Activated CD8-positive, alpha-beta memory T cell treated with anti-CD3 and anti-CD28 coated beads for 1 hour (primary cell): ENCODE measurements around the gene RIPOR2.

Source experiments
- DNase-seq, 2 donors: peaks; one replicate each; pipeline ENCODE4 v3.0.0-alpha.2; 2020; ENCODE audit warnings: low read depth in 1 of 2; ENCODE audit errors: extremely low read depth in 1 of 2

RIPOR2 gene

DNA sequence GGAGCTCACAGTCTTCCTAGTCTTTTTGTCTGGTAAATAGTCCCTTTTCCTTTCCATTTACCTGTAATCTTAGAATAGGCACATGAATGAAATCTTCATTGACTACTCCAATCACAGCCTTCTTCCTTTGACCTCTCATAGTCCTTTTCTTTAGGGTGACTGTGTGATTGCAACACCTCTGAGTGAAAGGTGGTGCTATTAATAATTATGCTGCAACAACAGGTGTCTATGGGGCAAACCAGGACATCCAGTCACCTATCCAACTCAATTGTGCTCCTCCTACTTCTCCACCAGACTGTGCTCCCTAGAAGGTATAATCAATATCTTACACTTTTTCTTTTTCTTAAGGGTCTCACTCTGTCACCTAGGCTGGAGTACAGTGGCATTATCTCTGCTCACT, 29.4 kb downstream of the RIPOR2 start:
- no peak for DNase-seq

DNA sequence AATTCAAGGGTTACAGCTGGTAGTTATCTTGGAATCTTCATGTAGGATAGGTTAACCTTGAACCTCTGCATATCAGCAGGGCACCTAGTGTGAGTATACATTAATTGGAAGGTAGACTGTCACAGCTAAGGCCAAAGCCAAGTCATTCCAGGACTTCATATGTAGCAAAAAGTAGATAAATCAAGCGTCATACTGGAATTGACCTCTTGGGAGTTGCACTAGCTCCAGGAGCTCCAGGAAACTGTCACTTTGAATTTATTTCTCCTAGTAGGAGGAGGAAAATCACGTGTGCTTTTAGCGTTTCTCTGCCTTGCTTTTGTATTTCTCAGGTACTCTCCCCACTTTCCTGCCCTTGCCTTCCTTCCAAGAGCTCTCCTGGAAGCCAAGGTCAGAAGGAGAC, 30.3 kb downstream of the RIPOR2 start:
- no peak for DNase-seq

DNA sequence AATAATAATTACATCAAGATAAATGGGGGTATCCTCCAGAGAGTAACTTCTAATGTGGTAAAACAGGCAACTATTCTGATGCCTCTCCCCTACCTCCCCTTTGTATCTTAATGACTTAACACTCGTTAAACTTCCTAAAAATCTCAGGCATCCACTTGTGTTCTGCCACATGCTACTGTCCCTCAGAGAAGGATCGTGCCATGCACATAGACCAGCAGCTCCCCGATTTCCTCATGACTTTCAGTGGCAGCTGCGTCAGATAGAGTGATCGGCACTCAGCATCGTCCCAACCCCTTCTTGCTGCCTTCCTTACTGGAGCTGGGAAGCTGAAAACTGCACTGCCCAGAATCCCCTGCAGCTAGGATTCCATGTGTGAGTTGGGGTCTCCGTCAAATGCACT, 32.1 kb downstream of the RIPOR2 start:
- no peak for DNase-seq

DNA sequence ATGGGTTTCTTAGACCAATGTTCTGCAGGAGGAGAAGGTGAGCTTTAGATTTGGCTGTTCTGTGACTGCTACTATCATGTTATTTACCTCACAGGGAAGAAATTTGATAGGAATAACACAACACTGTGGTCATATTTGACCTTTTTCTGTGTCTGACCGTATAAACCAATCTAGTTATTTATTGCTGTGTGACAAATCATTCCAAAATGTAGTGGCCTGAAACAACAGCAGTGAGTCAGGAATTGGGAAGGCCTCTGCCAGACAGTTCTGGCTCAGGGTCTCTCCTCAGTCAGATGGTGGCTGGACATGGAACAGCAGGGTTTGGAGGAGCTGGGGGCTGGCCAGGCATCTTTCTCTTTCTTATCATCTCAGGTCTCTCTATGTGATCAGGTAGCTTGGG, 33.0 kb downstream of the RIPOR2 start:
- DNase-seq: no peak

DNA sequence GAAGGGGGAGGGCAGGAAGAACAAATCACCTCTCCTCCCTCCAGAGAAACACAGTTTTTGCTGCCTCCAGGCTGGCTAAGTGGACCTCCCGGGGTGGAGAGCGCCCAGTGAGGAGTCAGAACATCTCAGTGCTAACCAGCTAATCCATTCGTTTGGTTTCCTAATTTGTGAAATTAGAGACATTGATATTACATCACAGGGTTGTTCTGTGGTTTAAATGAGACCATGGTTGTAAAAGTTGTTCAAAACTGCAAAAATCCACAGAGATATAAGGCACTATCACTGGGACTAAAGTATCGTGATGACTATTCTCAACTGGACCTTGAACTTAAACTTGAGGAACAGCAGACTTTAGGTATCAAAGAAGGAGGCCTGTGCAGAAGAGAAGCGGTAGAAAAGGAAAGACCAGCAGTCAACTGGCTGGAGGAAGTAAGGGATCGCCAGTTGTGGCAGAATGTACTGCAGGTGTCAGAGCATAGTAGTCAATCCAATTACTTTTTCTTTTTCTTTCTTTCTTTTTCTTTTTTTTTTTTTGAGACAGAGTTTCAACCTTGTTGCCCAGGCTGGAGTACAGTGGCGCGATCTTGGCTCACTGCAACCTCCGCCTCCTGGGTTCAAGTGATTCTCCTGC, 33.9 kb downstream of the RIPOR2 start:
- no peak for DNase-seq

DNA sequence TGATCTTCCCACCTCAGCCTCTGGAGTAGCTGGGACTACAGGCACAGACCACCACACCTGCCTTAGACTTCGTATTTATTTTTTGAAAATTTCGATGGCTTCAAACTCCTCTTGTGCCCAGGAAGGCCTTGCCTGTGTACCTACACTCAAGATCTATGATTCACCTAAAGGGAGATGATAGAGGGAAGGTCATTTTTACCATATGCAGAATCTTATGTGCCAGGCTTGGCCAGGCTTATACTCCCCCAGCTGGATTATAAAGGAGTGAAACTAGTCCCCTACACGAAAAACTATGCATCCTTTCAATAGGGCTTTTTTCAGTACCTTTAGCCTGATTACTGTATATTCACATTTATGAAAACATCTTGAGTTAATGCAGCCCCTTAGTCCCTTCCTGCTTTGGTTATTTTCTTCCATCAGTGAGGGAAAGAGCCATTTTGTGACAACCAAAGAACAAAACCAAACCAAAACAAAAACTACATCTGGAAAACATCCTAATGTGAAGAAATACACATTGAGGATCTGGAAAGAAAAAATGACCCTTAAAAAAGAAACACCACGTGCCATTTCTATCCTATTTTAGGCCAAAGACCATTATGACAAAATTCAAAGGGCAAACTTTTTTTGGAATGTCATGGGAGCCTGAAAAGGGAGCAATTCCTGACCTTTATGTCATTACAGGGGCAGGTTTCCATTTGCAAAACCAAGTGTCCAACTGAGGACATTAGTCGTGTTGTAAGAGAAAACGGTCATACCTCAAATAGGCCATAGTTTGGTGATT, 34.7 kb downstream of the RIPOR2 start:
- no peak for DNase-seq

DNA sequence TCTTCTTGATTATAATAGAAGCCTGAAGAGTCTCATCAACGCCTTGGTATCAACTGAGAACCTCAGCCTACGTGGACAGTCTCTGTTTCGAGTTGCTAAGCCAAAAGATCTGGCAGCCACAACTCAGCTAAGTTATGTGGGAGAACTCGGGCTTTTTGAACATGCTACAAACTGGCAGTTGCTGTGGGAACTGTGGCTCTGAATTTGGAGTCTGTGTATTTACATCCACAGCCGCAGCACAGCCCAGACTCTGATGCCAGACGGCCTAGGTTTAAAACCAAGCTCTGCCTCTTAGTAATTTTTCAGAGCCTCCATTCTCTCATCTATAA, 35.8 kb downstream of the RIPOR2 start:
- DNase-seq: no peak

DNA sequence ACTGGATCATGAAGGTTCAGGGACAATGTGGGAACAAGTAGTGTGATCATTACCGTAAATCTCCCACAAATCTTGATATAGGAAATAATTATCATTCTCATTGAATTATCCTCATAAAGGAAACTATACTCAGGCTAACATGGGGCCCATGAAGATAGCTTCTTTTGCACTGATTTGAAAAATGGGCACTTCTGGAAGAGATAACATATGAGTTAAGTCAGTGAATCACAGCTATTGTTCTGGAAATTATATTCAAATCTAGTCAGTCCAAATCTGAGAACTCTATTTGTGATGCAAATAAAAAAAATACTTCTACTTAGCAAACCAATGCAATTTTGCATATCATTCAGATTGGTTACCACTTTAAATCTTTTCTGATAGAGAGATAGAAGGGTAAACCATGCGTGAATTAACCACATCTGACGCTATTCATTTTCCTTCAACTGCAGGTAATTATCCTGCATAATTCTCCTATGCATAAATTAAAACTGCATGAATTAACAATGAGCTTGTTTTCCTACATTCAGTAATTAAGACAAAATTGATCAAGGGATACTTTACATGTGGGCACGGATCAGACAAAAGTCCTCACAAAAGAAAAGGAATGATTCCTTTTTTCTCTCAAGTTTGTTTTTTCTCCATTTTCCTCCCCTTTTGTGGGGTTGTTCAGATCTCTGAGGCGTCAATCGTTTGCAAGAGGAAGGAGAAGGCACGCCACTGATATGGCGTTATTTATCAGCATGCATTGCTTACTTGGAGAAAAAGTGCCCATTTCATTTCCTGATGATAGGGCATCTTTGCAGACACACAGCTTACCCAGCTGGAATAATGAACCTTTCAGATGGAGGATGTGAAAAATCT, 36.4 kb downstream of the RIPOR2 start:
- no peak for DNase-seq

DNA sequence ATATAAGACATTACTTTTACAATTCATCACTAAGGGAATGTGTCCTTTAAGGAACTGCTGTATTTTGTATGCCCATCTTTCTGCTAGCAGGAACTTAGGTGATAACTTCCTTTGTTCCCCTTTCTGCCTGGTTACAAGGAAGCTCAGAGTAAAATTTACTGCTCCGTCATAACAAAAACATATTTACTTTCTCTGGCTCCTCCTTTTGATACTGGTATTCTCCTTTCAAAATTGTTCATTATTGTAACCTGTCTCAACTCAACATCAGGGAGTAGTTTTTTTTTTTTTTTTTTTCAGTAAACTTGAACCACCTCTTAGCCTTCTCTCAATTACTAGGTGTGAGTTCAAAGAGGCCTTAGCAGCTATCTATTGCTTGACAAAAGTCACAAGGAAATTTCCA, 37.1 kb downstream of the RIPOR2 start:
- DNase-seq: no peak

DNA sequence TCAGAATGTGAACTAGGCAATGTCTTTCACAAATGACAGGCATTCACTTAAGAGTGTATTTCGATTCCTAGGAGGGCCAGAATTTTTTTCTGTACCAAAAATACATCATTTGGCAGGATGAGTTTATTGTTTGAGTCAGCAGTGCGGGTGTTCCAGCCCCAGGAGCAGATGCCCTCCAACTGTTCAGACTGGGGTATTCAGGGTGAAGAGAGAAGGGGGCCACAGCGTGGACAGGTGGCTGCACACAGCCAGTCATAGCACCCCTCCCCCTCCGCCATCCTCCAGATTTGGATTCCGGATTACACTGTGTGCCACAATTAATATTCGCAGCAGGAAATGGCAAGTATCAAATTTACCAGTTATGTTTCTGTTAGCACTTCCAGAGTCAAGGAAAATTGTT, 38.6 kb downstream of the RIPOR2 start:
- DNase-seq: no peak

DNA sequence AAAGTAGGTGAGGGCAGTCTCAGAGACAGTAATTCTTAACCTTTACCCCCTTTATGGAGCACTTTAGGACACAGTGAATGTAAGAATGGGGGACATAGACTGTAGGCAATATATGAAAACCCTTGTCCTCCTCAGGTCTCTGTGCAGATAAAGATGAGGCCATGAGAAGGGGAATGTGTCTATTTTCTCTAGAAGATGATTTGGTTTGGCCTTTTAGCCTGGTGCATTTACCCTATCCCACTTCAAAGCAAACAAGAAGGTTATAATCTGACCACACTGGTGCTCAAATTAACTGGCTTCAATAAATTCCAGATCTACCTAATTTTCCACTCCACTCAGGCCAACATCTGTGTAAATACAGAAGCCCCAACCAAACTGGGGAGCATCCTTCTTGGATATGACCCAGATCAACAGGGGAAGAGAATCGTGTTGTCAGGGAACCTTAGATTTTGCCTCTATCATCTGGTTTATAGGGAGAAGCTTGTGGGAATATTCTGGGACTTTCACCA, 42.4 kb downstream of the RIPOR2 start:
- no peak for DNase-seq

DNA sequence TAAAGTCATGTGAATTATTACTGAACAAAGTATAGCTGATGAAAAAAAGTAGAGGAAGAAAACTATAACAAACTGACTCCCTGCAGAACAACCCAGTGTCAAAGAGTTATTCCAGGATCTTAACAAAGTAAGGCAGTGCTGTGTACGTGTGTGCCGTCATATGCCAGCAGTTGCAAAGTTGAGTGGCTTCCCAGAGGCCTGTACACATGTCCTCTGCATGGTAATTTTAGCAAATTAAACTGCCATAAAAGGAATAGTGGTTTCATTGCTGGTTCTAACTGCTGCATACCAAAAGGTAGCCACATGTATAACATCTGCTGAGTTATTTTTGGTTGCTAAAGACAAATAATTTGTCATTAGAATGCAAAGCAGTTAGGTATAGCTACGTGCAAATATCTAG, 44.8 kb downstream of the RIPOR2 start:
- DNase-seq: no peak

DNA sequence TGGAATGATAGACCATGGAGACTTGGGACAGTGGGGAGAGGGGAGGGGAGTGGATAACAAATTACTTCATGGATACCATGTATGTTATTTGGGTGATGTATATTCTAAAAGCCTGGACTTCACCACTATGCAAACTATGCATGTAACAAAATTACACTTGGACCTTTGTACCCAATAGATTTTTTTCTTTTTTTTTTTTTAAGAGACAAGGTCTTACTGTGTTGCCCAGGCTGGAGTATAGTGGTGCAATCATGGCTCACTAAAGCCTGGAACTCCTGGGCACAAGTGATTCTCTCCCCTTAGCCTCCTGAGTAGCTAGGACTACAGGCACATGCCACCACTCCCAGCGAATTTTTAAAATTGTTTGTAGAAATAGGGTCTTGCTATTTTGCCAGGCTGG, 45.3 kb downstream of the RIPOR2 start:
- no peak for DNase-seq

DNA sequence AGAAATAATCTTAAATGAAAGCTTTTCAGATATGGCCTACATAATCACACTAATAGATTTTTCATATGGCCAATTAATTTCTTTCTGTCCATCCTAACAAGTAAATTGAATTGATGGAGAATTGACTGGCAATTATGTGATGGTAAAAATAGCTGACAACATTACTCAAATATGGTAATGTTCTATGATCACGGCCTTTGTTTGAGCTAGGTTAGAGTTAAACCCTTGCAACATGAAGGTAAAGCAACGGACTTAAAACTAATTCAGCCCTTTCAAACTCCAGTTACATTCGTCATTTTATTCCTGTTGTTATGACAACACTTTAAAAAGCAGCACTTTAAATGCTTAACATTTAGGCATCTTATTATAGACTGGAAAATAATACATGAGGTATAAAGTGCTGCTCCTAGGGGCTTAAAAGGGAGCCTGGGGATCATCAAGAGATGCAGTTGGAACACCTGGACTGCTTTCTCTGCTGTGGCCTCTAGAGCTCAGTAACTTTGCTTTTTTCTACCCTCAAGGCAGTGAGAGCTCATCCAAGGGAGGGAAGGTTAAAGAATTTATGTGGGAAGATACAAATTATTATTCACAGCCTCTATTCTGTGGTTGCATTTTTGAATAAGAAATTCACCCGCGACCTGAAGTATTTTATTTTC, 46.9 kb downstream of the RIPOR2 start:
- DNase-seq: no peak

DNA sequence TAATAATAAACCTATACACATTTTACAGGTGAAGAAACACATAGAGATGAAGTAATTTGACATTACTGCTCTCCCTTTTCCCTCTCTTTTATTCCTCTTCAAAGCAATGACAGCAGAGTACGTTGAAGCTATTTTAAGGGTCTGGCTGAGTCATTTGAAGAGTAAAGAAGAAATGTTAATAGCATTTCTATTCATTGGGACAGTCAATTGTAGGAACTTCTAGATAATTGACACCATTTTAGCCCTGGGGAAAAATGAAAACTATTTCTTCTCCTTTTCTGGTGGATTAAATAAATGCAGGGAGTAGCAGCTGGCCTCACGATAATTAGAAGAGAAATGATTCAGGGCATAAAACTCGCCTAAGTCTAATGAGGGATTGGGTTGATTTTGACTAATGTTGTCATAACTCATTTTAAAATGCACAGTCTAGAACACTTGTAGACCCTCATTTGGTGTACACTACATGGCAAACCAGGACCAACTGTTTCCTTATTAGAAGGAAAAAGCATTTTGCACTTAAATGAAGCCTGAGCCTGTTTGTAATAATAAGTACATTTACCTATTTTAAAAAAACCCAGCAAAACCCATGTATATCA, 48.1 kb downstream of the RIPOR2 start:
- no peak for DNase-seq

DNA sequence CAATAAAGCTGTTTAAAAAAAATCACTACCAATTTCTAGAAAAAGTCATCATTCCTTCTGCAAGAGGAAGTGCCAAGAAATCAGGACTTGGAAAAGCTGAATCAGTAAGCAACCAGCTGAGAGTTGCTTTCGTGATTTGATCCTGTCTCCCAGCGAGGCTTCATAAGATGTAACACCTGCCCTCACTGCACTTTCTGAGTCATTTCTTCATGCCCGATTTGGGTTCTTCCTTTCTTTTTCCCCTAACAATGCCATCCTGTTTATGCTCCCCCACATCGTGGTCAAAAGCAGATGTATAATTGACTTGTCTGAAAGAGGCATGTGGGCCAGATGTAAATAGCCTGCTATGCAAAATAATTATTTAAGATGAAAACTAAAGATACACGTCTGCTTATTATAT, 52.1 kb downstream of the RIPOR2 start:
- DNase-seq: peak in 1 of 2 donors; percentile 13

DNA sequence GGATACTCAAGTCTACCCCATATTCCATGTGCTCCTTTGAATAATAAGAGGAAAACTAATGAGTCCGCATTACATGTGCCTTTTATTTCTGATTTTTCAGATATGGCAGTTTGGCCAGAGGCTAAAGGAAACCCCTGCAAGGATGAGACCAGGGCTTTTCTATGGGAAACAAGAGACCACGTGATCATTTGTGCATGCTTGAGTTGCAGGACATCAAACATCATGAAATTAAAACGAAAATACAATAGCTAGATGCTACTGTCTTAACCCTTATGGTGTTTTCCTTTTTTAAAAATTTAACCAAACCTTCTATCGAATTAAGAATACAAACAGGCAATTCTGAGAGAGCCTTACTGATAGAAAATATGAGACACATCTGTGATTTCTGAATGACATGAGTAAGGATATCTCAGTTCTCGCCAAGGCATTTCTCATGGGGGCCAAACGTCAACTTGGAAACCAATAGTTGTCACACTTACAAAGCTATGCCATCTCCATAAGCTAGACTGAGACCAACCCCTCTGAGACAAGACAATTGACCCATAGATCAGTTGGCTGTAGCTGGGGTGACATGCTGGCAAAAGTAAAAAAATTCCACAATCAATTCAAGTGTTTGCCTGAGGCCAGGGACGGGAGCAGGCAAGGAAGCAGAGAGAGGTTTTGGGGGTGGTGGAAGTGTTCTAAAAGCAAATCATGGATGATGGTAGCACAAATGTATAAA, 52.8 kb downstream of the RIPOR2 start:
- no peak for DNase-seq

DNA sequence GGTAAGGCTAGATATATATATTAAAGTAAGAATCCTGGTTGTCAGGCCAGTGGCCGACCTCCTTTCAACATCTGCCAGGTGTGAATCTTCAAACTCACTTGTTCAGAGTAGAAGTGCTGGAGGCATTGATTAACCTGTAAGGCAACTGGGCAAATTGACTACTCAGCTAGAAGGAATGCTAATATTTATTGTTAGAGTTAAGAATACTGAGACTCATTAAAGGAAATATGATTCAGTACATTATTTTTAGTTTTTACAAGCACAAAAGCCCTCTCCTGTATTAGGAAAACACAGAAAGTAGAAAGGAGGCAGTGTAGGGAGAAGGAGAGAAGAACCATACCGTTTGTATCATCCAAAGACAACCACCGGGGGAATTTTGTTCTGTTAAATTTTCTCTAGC, 53.5 kb downstream of the RIPOR2 start:
- no peak for DNase-seq

DNA sequence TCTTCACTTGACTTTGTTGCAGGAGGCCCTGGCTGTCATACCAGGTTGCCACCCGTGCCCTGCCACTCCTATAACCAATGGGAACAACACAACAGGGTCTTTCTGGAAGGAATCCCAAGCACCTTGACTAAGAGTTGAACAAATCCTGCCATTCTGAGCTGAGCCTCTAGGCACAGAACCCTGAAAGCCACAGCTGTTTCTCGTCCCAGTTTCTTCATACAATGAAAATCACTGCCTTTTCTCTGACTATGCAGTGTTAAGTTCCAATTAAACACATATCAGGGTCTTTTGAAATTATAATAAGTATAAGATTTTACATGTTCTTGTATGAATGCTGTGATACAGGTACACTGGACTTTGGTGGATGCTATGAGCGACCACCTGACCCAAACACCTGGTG, 54.4 kb downstream of the RIPOR2 start:
- DNase-seq: no peak

DNA sequence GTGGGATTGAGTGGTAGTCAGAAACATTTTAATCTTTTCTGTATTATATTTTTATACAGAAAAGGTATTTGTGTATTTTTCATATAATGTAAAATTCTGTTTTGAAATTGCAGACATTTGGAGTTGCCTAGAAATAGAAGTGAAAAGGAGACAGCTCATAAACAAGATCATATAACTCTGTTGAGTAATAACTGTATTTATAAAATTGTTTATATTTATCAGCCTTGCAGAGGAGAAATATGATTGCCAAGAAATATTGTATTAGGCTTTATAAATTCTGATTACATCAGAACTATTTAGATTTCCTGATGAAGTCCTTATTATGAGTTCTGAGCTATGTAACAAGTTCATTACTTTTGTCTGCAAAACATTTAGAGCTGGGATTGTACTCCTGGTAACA, 55.3 kb downstream of the RIPOR2 start:
- no peak for DNase-seq
